OCI-LY7 (cell line): Measurements from ENCODE around the gene LRRC74A. TPM values are rescaled to one million over a fixed set of nuclear protein-coding genes. Genes with fewer than 3 reads are reported as not detected.
"Not testable (repeated sequence)": the region's sequence is repeated elsewhere in the genome, so short reads cannot be mapped to it uniquely, and the experiment has no call there.

Experiments
- BruUV-seq: library from RNA; stranded (reverse); fragments of 400-500 nt; replicated peaks from 2 replicates; lab custom pipeline; 2021; lab: Mats Ljungman, UMichigan
- CTCF ChIA-PET: fragments of 300-600 bp; sonication (Branson Sonifier 250); formaldehyde crosslinking; loops from one replicate; lab custom pipeline; 2022; ENCODE audit warnings: antibody characterized with exemption; ENCODE audit not compliant: unreplicated experiment; lab: Charles Lee
- POLR2A ChIA-PET: fragments of 300-600 bp; sonication (Branson Sonifier 250); formaldehyde crosslinking; loops from one replicate; lab custom pipeline; 2022; ENCODE audit warnings: antibody characterized with exemption; lab: Charles Lee
- DNase-seq: peaks from one replicate; pipeline ENCODE4 v3.0.0-alpha.2; 2015; ENCODE audit warnings: low spot score
- H2AFZ ChIP-seq: fragments of 200-600 bp; sonication (generic), shearing (Covaris generic); 2 replicates; pipeline ENCODE4 v1.6.1; 2014; ENCODE audit warnings: mild to moderate bottlenecking, antibody characterized with exemption, low read length, moderate library complexity
- H3K27ac ChIP-seq: fragments of 200-600 bp; sonication (generic); 2 replicates; pipeline ENCODE4 v1.5.1; 2014; ENCODE audit warnings: mixed run types, low read depth, mild to moderate bottlenecking, moderate library complexity, low read length, inconsistent platforms; ENCODE audit not compliant: poor library complexity, severe bottlenecking
- H3K36me3 ChIP-seq: fragments of 200-600 bp; sonication (generic); 2 replicates; pipeline ENCODE4 v1.6.1; 2014; ENCODE audit warnings: mild to moderate bottlenecking, antibody characterized with exemption, low read length, moderate library complexity, mixed read lengths; ENCODE audit not compliant: insufficient read depth
- H3K4me1 ChIP-seq: fragments of 200-600 bp; sonication (generic); 2 replicates; pipeline ENCODE4 v1.5.1; 2014; ENCODE audit warnings: mild to moderate bottlenecking, low read length; ENCODE audit not compliant: insufficient read depth, poor library complexity, severe bottlenecking
- H3K4me2 ChIP-seq: fragments of 200-600 bp; sonication (generic); 2 replicates; pipeline ENCODE4 v1.6.1; 2014; ENCODE audit warnings: mild to moderate bottlenecking, low read length
- H3K4me3 ChIP-seq: fragments of 200-600 bp; sonication (generic); 2 replicates; pipeline ENCODE4 v1.5.1; 2014; ENCODE audit warnings: mild to moderate bottlenecking, low read depth, low read length; ENCODE audit not compliant: poor library complexity, severe bottlenecking
- H3K79me2 ChIP-seq: fragments of 200-600 bp; sonication (generic); 2 replicates; pipeline ENCODE4 v1.6.1; 2016; ENCODE audit warnings: low read depth, mild to moderate bottlenecking, low read length, moderate library complexity, mixed read lengths; ENCODE audit not compliant: insufficient read depth
- H3K9me2 ChIP-seq: fragments of 200-600 bp; sonication (generic); 2 replicates; pipeline ENCODE4 v1.6.1; 2016; ENCODE audit warnings: mild to moderate bottlenecking, low read length, mixed read lengths; ENCODE audit not compliant: insufficient read depth
- H3K9me3 ChIP-seq: fragments of 200-600 bp; sonication (generic); 2 replicates; pipeline ENCODE4 v1.6.1; 2014; ENCODE audit warnings: mild to moderate bottlenecking, mixed run types, low read length, mixed read lengths
- H4K20me1 ChIP-seq: fragments of 200-600 bp; sonication (generic); 2 replicates; pipeline ENCODE4 v1.6.1; 2014; ENCODE audit warnings: mild to moderate bottlenecking, antibody characterized with exemption, low read length, moderate library complexity, mixed read lengths; ENCODE audit not compliant: insufficient read depth
- CTCF ChIP-seq: fragments of 200-600 bp; sonication (generic); conservative IDR thresholded peaks from 2 replicates; pipeline ENCODE4 v1.5.1; 2014; ENCODE audit warnings: mild to moderate bottlenecking, antibody characterized with exemption, low read length, moderate library complexity, mixed read lengths
- EZH2phosphoT487 ChIP-seq: fragments of 200-600 bp; sonication (generic); IDR thresholded peaks from 2 replicates; pipeline ENCODE4 v1.6.1; 2018; ENCODE audit warnings: low read depth, borderline replicate concordance, mild to moderate bottlenecking, mixed run types, antibody characterized with exemption, low read length, moderate library complexity, mixed read lengths
- intact Hi-C: fragments of 100-400 bp; cut with micrococcal nuclease; formaldehyde crosslinking; loops from one replicate; pipeline ENCODE4 v1.10.0; 2022; ENCODE audit not compliant: unreplicated experiment
- total RNA-seq, 2 experiments: library from RNA; depleted of rRNA in 1 of 2; stranded (reverse); fragments of >200 nt in 1 of 2; shearing (Covaris generic) in 1 of 2; gene quantifications; 2 replicates each; pipeline ENCODE4 v1.2.3, GENCODE V29; 2014 to 2022

LRRC74A gene
- total RNA-seq, 2 experiments from 2014 or later = not detected

DNA sequence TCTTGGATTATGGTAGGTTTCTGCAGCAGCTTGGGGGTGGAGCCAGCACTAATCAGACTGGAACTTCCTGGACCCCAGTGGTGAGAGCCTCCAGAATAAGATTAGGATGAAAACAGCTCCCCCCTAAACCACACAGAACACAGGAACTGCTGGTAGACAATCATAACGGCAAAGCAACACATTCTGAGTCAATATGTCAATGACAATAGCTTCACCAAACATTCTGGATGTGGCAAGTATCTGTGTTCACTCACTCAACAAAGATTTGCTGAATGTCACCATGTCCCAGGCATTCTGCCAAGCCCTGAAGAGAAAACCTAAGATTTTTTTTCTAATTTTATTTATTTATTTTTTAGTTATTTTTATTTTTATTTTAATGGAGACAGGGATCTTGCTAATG is 65.2 kb downstream of the LRRC74A start:
- Histone ChIP-seq H3K4me3 (no peak overlapping the region), H4K20me1 (no peaks in the 10 kb centered on the region), H3K36me3 (no peaks in the 10 kb centered on the region), H2AFZ (no peak overlapping the region), H3K4me1 (no peaks in the 10 kb centered on the region), H3K4me2 (no peak overlapping the region), H3K9me3 (peaks cover 11% of the 10 kb centered on the region), H3K27ac (no peak overlapping the region), H3K9me2 (no peaks in the 10 kb centered on the region), H3K79me2 (no peaks in the 10 kb centered on the region)
- no peak for TF ChIP-seq EZH2phosphoT487
- no peak for TF ChIP-seq CTCF
- DNase-seq = no peak
- POLR2A ChIA-PET = interaction anchor here (0.7 kb wide), 1 partner anchor 194 kb away, joined by 3 read pairs; no protein-coding TSS in a partner anchor
- no TSS peak for BruUV-seq
- CTCF ChIA-PET = no interaction called here
- intact Hi-C loops = no loop called here

DNA sequence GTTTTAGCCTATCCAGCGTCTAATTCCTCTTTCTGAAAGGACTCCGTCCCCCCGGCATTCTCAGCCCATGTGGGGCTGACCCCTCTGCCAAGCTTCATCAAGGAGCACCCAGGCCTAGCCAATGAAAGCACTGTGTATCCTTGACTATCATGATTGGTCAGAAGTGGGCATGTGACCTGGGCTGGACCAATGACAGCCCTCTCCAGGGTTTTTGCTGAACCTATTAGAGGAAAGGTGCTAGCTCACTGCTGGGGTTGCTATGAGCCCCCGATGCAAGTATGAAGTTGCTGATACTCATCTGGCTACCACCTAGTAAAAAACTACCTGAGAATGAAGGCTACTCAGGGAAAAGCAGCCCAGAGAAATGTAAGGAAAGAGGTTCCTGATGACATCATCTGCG is 68.1 kb downstream of the LRRC74A start:
- H3K9me2 ChIP-seq = no peaks in the 10 kb centered on the region
- no peak overlapping the region for H3K4me3 ChIP-seq
- no peak for DNase-seq
- no peaks in the 10 kb centered on the region for H3K79me2 ChIP-seq
- H3K27ac ChIP-seq = no peak overlapping the region
- intact Hi-C loops = no loop called here
- TF ChIP-seq EZH2phosphoT487 (no peak), CTCF (no peak)
- ChIA-PET POLR2A (no interaction called here), CTCF (no interaction called here)
- H4K20me1 ChIP-seq = no peaks in the 10 kb centered on the region
- H3K9me3 ChIP-seq = peaks cover 11% of the 10 kb centered on the region
- no peaks in the 10 kb centered on the region for H3K36me3 ChIP-seq
- no peaks in the 10 kb centered on the region for H3K4me1 ChIP-seq
- no peak overlapping the region for H3K4me2 ChIP-seq
- H2AFZ ChIP-seq = no peak overlapping the region
- BruUV-seq = no TSS peak

DNA sequence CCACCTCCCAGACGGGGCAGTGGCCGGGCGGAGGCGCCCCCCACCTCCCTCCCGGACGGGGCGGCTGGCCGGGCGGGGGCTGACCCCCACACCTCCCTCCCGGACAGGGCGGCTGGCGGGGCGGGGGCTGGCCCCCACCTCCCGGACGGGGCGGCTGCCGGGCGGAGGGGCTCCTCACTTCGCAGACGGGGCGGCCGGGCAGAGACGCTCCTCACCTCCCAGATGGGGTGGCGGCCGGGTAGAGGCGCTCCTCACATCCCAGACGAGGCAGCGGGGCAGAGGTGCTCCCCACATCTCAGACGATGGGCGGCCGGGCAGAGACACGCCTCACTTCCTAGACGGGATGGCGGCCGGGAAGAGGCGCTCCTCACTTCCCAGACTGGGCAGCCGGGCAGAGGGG is 71.8 kb downstream of the LRRC74A start:
- H3K4me1 ChIP-seq, H3K4me3 ChIP-seq, H3K27ac ChIP-seq, H3K79me2 ChIP-seq, H4K20me1 ChIP-seq, H3K36me3 ChIP-seq, intact Hi-C loops, H3K9me2 ChIP-seq, H2AFZ ChIP-seq, CTCF ChIA-PET, DNase-seq, BruUV-seq, POLR2A ChIA-PET, H3K4me2 ChIP-seq, H3K9me3 ChIP-seq: not testable (repeated sequence)
